ENCODE measurements around the gene ABCC11. TPM values are rescaled to one million over a fixed set of nuclear protein-coding genes. Genes with fewer than 3 reads are reported as not detected.

Gene ABCC11
- total RNA-seq (2014; rRNA removed; shearing (Covaris generic); ENCODE audit: low replicate concordance) = 0.61 TPM in 1 of 2 replicates, not detected in the other

DNA sequence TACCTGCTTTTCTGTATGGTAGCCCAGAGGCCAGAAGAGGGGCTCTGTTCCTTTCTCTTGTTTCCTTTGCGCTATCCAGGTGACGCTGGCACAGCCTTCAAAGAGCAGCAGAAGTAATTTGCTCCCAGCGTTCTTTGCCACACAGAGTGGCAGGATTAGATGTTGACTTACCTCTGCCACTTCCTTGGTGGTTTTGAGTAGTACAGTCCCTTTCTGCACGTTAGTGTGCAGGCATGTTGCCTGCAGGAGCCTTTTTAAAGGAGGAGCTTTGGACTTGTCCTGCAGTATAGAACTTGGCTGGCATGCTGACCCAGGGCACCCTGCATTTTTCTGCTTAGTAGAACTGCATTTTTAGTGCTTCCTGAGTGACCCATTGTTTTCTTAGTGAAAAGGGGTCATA lies at the start of gene ABCC11:
Gene ABCC11 (minus strand): TSS at position 229 of the 400 bp plus-strand sequence. CDS start 15,618 bp downstream, outside the sequence.
- in situ Hi-C loops (cut with HindIII; ENCODE audit: low pct_unique_long_range_greater_than_20kb, low sequenced_read_pairs) = no loop called here
- DNase-seq (ENCODE audit: low read depth) = no peak

DNA sequence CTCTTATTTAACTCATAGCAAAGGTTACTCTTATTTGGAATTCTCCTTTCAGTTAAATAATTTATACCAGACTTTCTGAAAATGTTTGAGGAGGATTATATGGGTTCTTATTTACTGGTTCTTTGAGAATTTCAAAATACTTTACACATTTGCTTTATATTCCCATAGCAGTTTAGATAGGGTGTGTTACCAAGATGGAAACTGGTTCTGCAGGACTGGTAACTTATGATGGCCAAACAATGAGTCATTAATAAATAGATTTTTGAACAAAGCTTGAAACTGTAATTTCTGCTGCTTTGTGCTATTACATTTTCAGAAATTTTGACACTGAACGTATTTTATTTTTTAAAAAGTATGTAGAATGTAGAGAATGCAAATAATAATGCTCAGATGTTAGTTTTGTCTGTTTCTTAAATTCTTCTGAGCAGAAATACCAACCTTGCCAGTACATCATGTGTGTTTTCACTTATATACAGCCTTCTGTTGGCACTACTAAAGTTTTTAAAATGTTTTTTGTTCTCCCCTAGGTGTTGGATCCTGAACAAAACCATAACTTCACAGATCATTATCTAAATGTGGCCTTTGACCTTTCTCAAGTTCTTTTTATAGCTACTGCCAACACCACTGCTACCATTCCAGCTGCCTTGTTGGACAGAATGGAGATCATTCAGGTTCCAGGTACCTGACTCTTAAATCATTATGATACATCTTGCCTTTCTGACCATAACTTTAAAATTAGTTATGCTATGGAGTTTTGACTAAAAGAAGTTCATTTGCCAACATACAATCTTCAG lies 48.3 kb upstream of the ABCC11 start:
- DNase-seq (ENCODE audit: low read depth) = no peak
- in situ Hi-C loops (cut with HindIII; ENCODE audit: low pct_unique_long_range_greater_than_20kb, low sequenced_read_pairs) = no loop called here

GRCh38 chr16:48294724-48295123 lies 47.4 kb upstream of the ABCC11 start:
- in situ Hi-C loops (cut with HindIII; ENCODE audit: low pct_unique_long_range_greater_than_20kb, low sequenced_read_pairs) = no loop called here
- DNase-seq (ENCODE audit: low read depth) = no peak

DNA sequence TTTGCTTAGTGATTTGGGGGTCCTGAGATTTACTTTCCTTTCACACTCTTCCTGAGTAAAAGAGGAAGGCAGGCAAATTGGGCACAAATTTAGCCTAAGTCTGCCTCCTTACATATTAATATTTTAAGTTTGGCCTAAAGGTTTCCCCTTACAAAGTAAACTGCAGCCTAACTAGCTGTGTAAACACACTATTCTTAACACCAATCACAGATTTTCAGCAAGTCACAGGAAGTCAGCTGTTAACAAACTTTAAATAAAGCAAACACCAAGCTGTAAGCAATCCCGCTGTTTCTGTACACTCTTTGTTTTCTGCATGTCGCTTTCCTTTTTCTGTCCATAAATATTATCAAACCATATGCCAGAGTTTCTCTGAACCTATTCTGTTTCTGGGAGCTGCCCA lies 45.1 kb upstream of the ABCC11 start:
- in situ Hi-C loops (cut with HindIII; ENCODE audit: low pct_unique_long_range_greater_than_20kb, low sequenced_read_pairs) = no loop called here
- no peak for DNase-seq (ENCODE audit: low read depth)

DNA sequence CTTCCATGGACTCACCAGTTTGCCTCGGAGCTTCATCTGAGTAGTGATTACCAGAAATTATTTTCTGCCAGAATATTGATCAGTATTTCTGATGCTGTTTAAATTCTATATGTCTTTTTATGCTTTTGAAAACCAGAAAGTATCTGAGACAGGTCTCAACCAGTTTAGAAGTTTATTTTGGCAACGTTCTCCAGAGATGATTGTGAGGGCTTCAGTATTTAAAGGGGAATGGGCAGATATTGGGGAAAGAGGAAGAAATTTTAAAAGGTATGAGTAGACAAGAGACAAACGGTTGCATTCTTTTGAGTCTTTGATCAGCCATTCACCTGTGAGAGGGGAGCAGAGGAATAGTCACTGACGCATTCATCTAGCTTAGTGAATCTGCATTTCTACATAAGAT lies 44.4 kb upstream of the ABCC11 start:
- in situ Hi-C loops (cut with HindIII; ENCODE audit: low pct_unique_long_range_greater_than_20kb, low sequenced_read_pairs) = no loop called here
- DNase-seq (ENCODE audit: low read depth) = no peak

- no peak for DNase-seq (ENCODE audit: low read depth)
- in situ Hi-C loops (cut with HindIII; ENCODE audit: low pct_unique_long_range_greater_than_20kb, low sequenced_read_pairs) = no loop called here
These were observed 44.0 kb upstream of the ABCC11 start for GRCh38 chr16:48291303-48291702.

DNA sequence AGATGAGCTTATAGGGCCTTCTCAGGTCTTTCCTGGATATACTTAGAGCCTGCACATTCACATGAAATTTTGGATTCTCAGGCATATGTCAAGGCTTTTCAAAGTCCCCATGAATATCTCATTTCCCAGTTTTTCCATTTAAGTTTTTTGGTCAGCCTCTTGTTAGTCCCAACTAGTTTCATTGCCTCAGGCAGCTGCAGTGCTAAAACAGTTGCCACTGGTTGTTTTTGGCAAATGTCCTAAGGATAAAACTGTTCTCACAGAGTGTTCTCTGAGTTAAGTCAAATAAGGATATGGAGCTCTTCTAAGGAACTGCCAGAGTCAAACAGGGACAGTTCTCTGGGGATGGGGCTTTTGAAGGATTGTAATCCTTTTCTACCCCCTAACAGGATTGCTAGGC lies 39.9 kb upstream of the ABCC11 start:
- in situ Hi-C loops (cut with HindIII; ENCODE audit: low pct_unique_long_range_greater_than_20kb, low sequenced_read_pairs) = no loop called here
- no peak for DNase-seq (ENCODE audit: low read depth)

DNA sequence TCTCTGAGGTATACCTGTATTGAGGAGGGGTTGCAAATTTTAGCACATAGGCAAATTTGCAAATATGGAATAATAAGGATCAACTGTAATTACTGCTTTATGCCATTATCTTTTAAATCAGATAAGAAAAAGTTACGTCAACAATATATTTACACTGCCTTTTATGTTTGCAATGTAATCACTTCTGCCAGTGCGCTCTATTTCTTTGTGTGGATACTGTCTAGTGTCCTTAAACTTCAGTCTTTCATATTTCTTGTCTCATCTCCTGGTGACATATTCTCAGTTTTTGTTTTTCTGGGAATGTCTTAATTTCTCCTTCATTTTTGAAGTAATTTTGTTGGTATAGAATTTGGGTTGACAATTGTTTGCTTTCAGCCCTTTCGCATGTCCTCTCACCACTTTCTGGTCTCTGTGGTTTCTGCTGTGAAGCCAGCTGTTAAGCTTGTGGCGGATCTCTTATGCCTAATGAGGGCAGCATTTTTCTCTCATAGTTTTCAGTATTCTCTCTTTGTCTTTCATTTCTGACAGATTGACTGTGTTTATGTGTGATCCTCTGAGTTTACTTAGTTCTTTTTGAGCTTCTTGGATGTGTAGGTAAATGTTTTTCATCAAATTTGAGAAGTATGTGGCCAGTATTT lies 37.6 kb upstream of the ABCC11 start:
- in situ Hi-C loops (cut with HindIII; ENCODE audit: low pct_unique_long_range_greater_than_20kb, low sequenced_read_pairs) = no loop called here
- DNase-seq (ENCODE audit: low read depth) = no peak

DNA sequence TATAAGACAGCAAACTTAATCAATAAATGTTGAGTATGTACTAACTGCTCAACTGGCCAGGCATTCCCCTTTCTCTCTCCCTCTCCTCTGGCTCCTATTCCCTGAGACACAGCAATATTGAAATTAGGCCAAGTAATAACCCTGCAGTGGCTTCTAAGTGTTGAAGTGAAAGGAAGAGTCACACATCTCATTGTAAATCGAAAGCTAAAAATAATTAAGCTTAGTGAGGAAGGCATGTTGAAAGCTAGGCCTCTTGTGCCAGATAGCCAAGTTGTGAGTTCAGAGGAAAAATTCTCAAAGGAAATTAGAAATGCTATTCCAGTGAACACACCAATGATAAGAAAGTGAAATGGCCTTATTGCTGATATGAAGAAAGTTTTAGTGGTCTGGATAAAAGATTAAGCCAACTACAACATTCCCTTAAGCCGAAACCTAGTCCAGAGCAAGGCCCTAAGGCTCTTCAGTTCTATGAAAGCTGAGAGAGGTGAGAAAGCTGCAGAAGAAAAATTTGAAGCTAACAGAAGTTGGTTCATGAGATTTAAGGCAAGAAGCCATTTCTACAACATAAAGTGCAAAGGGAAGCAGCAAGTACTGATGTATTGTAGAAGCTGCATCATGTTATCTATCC lies 35.4 kb upstream of the ABCC11 start:
- DNase-seq (ENCODE audit: low read depth) = no peak
- in situ Hi-C loops (cut with HindIII; ENCODE audit: low pct_unique_long_range_greater_than_20kb, low sequenced_read_pairs) = no loop called here

DNA sequence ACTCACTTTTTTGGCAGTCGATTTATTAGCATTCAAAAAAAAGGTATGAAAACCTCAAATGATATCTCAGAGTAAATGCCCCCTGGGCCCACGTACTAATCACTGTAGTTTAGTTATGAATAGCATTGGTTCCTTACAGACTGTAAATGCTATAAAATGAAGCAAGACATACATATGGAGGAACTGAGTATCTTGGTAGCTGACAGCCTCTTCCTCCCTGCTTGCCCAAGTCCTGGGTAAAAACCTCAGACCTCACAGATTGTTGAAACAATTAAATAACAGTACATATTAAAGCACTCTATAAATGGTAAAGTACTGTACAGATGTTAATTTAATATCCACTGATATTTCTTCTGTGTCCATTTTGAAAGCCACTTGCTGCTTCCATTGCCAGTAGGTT lies 33.2 kb upstream of the ABCC11 start:
- DNase-seq (ENCODE audit: low read depth) = no peak
- in situ Hi-C loops (cut with HindIII; ENCODE audit: low pct_unique_long_range_greater_than_20kb, low sequenced_read_pairs) = no loop called here

GRCh38 chr16:48279199-48279598 lies 31.9 kb upstream of the ABCC11 start:
- DNase-seq (ENCODE audit: low read depth) = no peak
- in situ Hi-C loops (cut with HindIII; ENCODE audit: low pct_unique_long_range_greater_than_20kb, low sequenced_read_pairs) = no loop called here

DNA sequence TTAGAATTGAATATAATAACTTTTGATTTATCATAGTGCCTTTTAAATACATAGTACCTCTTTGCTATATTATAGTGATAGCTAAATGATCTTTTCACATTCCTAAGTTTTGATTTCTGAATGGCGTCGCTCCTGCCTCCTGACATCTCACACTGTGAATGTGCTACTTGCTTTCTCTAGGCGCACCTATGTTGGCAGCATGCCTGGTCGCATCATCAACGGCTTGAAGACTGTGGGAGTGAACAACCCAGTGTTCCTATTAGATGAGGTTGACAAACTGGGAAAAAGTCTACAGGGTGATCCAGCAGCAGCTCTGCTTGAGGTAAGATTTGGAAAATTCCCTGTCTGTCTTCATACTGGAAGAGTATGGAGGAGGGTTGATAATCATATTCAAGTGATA lies 29.8 kb upstream of the ABCC11 start:
- no peak for DNase-seq (ENCODE audit: low read depth)
- in situ Hi-C loops (cut with HindIII; ENCODE audit: low pct_unique_long_range_greater_than_20kb, low sequenced_read_pairs) = no loop called here

DNA sequence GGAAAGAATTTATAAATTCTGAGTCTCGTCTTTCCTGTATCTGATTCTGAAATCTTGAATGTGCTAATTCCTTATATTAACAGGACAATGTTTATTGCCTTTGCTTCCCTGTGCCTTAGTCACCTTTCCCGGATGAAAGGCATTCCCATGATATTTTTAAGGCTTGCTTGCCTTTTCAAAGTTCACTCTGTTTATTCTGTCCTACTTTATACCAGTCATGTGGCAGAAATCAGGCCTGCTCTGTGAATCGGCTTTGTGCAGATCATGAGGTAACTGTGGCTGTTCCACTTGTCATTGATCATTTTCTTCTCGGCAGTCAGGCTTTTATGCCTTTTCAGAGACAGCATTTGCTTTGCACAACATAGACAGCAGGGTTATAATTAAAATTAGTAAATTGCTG lies 28.8 kb upstream of the ABCC11 start:
- in situ Hi-C loops (cut with HindIII; ENCODE audit: low pct_unique_long_range_greater_than_20kb, low sequenced_read_pairs) = no loop called here
- DNase-seq (ENCODE audit: low read depth) = no peak

DNA sequence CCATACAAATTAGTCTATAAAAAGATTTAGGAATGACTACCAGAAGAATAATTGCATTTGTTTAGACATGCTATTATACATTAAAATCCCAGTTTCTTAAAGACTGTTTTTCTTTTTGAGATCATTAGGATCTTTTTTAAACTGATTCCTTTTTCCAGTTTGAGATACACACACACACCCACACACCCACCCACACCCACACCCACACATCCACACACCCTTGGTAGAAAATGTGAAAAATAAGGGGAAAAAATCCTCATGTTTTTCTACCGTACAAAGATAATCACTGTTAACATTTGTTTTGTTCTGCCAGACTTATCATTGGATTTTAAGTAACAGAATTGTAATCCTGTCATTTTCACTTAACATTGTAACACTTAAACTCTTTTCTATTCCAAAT lies 27.1 kb upstream of the ABCC11 start:
- DNase-seq (ENCODE audit: low read depth) = no peak
- in situ Hi-C loops (cut with HindIII; ENCODE audit: low pct_unique_long_range_greater_than_20kb, low sequenced_read_pairs) = no loop called here

- in situ Hi-C loops (cut with HindIII; ENCODE audit: low pct_unique_long_range_greater_than_20kb, low sequenced_read_pairs) = no loop called here
- DNase-seq (ENCODE audit: low read depth) = no peak
These were observed 25.6 kb upstream of the ABCC11 start for GRCh38 chr16:48272837-48273421.

- in situ Hi-C loops (cut with HindIII; ENCODE audit: low pct_unique_long_range_greater_than_20kb, low sequenced_read_pairs) = no loop called here
- DNase-seq (ENCODE audit: low read depth) = no peak
These were observed 24.4 kb upstream of the ABCC11 start for GRCh38 chr16:48271728-48272127.

GRCh38 chr16:48269011-48269410 lies 21.7 kb upstream of the ABCC11 start:
- in situ Hi-C loops (cut with HindIII; ENCODE audit: low pct_unique_long_range_greater_than_20kb, low sequenced_read_pairs) = no loop called here
- DNase-seq (ENCODE audit: low read depth) = no peak

DNA sequence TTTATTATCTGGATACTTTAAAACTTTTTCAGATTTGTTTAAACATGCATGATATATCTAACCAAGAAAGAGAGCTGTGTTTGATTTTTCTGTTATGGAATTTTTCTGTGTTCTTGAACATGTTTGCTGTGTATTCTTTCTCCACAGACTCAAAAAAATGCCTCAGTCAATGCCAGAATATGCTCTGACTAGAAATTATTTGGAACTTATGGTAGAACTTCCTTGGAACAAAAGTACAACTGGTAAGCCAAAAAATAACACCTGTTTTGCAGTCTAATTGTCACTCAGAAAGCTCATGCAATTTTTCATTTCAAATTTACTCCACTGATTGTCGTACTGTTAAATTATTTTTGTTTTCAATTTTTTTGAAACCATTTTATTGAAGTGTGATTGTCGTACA lies 15.3 kb upstream of the ABCC11 start:
- in situ Hi-C loops (cut with HindIII; ENCODE audit: low pct_unique_long_range_greater_than_20kb, low sequenced_read_pairs) = no loop called here
- no peak for DNase-seq (ENCODE audit: low read depth)

DNA sequence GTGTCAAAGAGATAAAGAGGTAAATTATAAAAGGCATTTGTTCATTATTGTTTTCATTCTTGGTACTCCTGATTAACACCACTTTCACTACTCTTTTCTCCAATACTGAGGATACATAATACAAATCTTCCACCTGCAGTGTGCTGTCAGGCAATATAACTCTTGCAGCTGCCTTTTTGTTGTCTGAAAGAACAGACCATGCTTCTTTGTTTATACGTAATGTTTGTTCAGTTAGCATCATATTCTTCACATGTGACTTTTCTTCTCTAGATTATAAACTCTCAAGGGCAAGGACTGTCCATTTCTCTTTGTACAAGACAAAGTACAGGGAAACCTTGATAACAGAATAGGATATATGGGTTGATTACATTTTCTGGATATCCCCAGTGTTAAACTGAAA lies 14.2 kb upstream of the ABCC11 start:
- no peak for DNase-seq (ENCODE audit: low read depth)
- in situ Hi-C loops (cut with HindIII; ENCODE audit: low pct_unique_long_range_greater_than_20kb, low sequenced_read_pairs) = no loop called here

All from Caki2 (cell line).